Right atrium auricular region (tissue), 2 donors: Measurements from ENCODE around the gene PRICKLE2. TPM values are rescaled to one million over a fixed set of nuclear protein-coding genes. Genes with fewer than 3 reads are reported as not detected.

Source experiments
- DNase-seq: peaks from one replicate; pipeline ENCODE4 v3.0.0-alpha.2; 2019; ENCODE audit warnings: low spot score
- H3K27ac ChIP-seq, 2 donors: fragments of 200-600 bp; sonication (generic); 1 replicate in 1 of 2; 2 replicates in 1 of 2; pipeline ENCODE4 v1.5.1; 2016 to 2019
- H3K27me3 ChIP-seq, 2 donors: fragments of 200-600 bp; sonication (generic); one replicate each; pipeline versions ENCODE4 v1.5.1 to v1.6.0; 2017 to 2019
- H3K36me3 ChIP-seq: fragments of 200-600 bp; sonication (generic); one replicate; pipeline ENCODE4 v1.5.1; 2016
- H3K4me1 ChIP-seq, 2 donors: fragments of 200-600 bp; sonication (generic); one replicate each; pipeline versions ENCODE4 v1.5.1 to v1.6.0; 2017 to 2019
- H3K4me3 ChIP-seq, 2 donors: fragments of 200-600 bp; sonication (generic); 1 replicate in 1 of 2; 2 replicates in 1 of 2; pipeline ENCODE4 v1.5.1; 2017 to 2019; ENCODE audit warnings: mild to moderate bottlenecking in 1 of 2, moderate library complexity in 1 of 2
- H3K9me3 ChIP-seq, 2 donors: fragments of 200-600 bp; sonication (generic); one replicate each; pipeline ENCODE4 v1.5.1; 2019
- CTCF ChIP-seq, 2 donors: fragments of 200-600 bp; sonication (generic); IDR thresholded peaks; one replicate each; pipeline ENCODE4 v1.5.1; 2019; ENCODE audit warnings: antibody characterized with exemption in 2 of 2
- total RNA-seq, 2 donors: library from RNA; depleted of rRNA; stranded (reverse); fragments of >200 nt; gene quantifications; one replicate each; pipeline ENCODE4 v1.1.0, GENCODE V29; 2016

The PRICKLE2 gene
- total RNA-seq, 2 donors from 2014 or later, result 18.4 to 22.2 TPM

GRCh38 chr3:64257100-64257755, 32.0 kb upstream of the PRICKLE2 start:
- Histone ChIP-seq H3K4me3 (no peak overlapping the region), H3K27me3 (no peaks in the 10 kb centered on the region), H3K4me1 (peaks cover 0 to 63% of the 10 kb centered on the region in 2 donors), H3K27ac (no peak overlapping the region), H3K9me3 (no peaks in the 10 kb centered on the region), H3K36me3 (no peaks in the 10 kb centered on the region)
- no peak for DNase-seq
- no peak for TF ChIP-seq CTCF (IDR thresholded peaks at IDR 0.05)

GRCh38 chr3:64255741-64256340, 30.6 kb upstream of the PRICKLE2 start:
- TF ChIP-seq CTCF (IDR thresholded peaks at IDR 0.05), result no peak
- H3K4me1 ChIP-seq, result peaks cover 0 to 50% of the 10 kb centered on the region in 2 donors
- H3K9me3 ChIP-seq, result no peaks in the 10 kb centered on the region
- H3K4me3 ChIP-seq, result no peak overlapping the region
- H3K36me3 ChIP-seq, result no peaks in the 10 kb centered on the region
- H3K27me3 ChIP-seq, result no peaks in the 10 kb centered on the region
- H3K27ac ChIP-seq, result no peak overlapping the region
- no peak for DNase-seq

- Histone ChIP-seq H3K9me3 (no peaks in the 10 kb centered on the region), H3K36me3 (no peaks in the 10 kb centered on the region), H3K4me3 (no peak overlapping the region), H3K27me3 (no peaks in the 10 kb centered on the region), H3K27ac (no peak overlapping the region), H3K4me1 (peaks cover 0 to 36% of the 10 kb centered on the region in 2 donors)
- DNase-seq, result no peak
- no peak for TF ChIP-seq CTCF (IDR thresholded peaks at IDR 0.05)
These were observed 29.2 kb upstream of the PRICKLE2 start for GRCh38 chr3:64254443-64254842.

GRCh38 chr3:64253689-64254088, 28.4 kb upstream of the PRICKLE2 start:
- Histone ChIP-seq H3K27me3 (no peaks in the 10 kb centered on the region), H3K4me1 (peaks cover 0 to 36% of the 10 kb centered on the region in 2 donors), H3K27ac (peak overlapping the region in 1 of 2 donors; percentile 19), H3K36me3 (no peaks in the 10 kb centered on the region), H3K4me3 (no peak overlapping the region), H3K9me3 (no peaks in the 10 kb centered on the region)
- TF ChIP-seq CTCF (IDR thresholded peaks at IDR 0.05), result no peak
- no peak for DNase-seq

GRCh38 chr3:64251019-64251418, 25.8 kb upstream of the PRICKLE2 start:
- Histone ChIP-seq H3K27me3 (no peaks in the 10 kb centered on the region), H3K4me3 (no peak overlapping the region), H3K4me1 (peaks cover 0 to 27% of the 10 kb centered on the region in 2 donors), H3K9me3 (no peaks in the 10 kb centered on the region), H3K27ac (no peak overlapping the region), H3K36me3 (no peaks in the 10 kb centered on the region)
- DNase-seq, result no peak
- no peak for TF ChIP-seq CTCF (IDR thresholded peaks at IDR 0.05)
